Measurements from ENCODE around the gene HOXD12. TPM values are rescaled to one million over a fixed set of nuclear protein-coding genes. Genes with fewer than 3 reads are reported as not detected.

Gene HOXD12
- total RNA-seq, 2 experiments from 2014 or later: 0.25 TPM; not detected in 1

DNA sequence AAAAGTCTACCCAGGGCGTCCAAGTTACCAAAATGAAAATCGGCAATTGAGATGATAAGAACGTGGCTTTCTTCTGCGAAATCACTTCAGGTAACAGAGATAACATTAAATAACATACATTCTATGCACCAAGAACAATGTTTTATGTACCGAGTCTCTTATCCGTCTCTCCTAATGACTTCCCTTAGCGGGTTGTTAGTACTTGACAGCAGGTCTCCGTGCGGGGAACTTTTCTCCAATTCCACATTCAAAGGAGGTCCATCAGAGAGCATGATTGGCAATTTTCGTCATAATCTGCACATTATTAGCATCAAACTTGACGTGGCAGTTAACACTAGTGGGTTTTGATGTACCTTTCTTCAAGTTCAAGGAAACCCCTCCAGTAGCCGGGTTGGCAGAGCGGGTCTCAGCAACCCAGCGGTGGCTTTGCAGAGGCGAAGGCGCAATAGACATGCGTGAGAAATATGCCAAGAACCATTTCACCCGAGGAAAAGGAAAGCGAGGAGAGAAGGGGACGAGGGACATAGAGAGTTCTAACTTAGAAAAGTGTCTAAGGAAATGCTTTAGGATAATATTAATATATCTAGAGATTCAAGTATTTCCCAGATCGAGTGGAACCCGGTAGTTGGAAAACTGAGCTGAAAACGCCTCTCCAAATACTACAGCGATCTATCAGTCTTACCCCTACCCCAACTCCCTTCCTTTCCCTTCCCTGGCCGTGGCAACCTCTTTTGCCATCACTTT, 20.9 kb upstream of the HOXD12 start:
- no TSS peak for BruUV-seq (replicated peaks)
- no peaks in the 10 kb centered on the region for H4K20me1 ChIP-seq (ENCODE audit: insufficient read depth, low read length)
- H3K27ac ChIP-seq (ENCODE audit: low read depth, low read length, poor library complexity, severe bottlenecking): no peak overlapping the region
- H3K79me2 ChIP-seq (ENCODE audit: insufficient read depth, low read depth, low read length): no peaks in the 10 kb centered on the region
- H3K36me3 ChIP-seq (ENCODE audit: insufficient read depth, low read length): no peaks in the 10 kb centered on the region
- no peaks in the 10 kb centered on the region for H3K9me2 ChIP-seq (ENCODE audit: insufficient read depth, low read length)
- no peak overlapping the region for H3K4me2 ChIP-seq (ENCODE audit: low read length)
- H3K4me1 ChIP-seq (ENCODE audit: insufficient read depth, low read length, poor library complexity, severe bottlenecking): no peaks in the 10 kb centered on the region
- ChIA-PET POLR2A (no interaction called here), CTCF (ENCODE audit: unreplicated experiment) (no interaction called here)
- no peak overlapping the region for H3K4me3 ChIP-seq (ENCODE audit: low read depth, low read length, poor library complexity, severe bottlenecking)
- no peaks in the 10 kb centered on the region for H3K9me3 ChIP-seq (ENCODE audit: low read length)
- H2AFZ ChIP-seq (ENCODE audit: low read length): no peak overlapping the region
- TF ChIP-seq, protein P1, sequence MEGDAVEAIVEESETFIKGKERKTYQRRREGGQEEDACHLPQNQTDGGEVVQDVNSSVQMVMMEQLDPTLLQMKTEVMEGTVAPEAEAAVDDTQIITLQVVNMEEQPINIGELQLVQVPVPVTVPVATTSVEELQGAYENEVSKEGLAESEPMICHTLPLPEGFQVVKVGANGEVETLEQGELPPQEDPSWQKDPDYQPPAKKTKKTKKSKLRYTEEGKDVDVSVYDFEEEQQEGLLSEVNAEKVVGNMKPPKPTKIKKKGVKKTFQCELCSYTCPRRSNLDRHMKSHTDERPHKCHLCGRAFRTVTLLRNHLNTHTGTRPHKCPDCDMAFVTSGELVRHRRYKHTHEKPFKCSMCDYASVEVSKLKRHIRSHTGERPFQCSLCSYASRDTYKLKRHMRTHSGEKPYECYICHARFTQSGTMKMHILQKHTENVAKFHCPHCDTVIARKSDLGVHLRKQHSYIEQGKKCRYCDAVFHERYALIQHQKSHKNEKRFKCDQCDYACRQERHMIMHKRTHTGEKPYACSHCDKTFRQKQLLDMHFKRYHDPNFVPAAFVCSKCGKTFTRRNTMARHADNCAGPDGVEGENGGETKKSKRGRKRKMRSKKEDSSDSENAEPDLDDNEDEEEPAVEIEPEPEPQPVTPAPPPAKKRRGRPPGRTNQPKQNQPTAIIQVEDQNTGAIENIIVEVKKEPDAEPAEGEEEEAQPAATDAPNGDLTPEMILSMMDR (conservative IDR thresholded peaks at IDR 0.05; ENCODE audit: low read length): no peak
- no peak for TF ChIP-seq EZH2phosphoT487 (IDR thresholded peaks at IDR 0.05; ENCODE audit: borderline replicate concordance, low read depth, low read length)
- intact Hi-C loops (cut with micrococcal nuclease; ENCODE audit: unreplicated experiment): no loop called here
- no peak for DNase-seq (ENCODE audit: low spot score)

DNA sequence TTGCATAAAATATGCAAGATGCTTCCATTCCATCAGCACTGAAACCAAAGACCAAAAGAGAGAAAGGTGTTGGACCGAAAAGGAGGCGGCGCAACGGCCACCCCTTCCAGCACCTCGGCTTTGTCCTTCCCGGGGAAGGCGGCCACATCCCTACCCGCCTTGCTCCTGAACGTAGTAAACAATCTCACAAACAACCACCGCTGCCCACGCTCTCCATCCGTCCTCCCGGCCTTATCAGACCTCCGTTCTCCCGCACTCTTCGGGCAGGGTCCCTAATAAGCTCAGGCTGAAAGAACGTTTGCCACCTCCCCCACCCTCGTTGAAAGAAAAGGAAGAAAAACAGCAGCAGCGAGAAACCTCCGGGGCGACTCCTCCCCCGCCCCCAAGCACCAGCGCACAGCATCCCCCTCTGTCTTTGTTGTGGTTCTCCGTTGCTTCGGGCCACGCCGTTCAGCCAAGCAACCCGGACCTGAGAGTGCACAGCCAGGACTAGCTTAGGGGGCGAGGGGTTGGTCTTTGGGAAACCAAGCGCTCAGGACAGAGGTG, 20.2 kb upstream of the HOXD12 start:
- no peaks in the 10 kb centered on the region for H3K9me3 ChIP-seq (ENCODE audit: low read length)
- BruUV-seq (replicated peaks): no TSS peak
- no peaks in the 10 kb centered on the region for H3K79me2 ChIP-seq (ENCODE audit: insufficient read depth, low read depth, low read length)
- TF ChIP-seq, protein P1 (conservative IDR thresholded peaks at IDR 0.05; ENCODE audit: low read length): no peak
- TF ChIP-seq EZH2phosphoT487 (IDR thresholded peaks at IDR 0.05; ENCODE audit: borderline replicate concordance, low read depth, low read length): no peak
- intact Hi-C loops (cut with micrococcal nuclease; ENCODE audit: unreplicated experiment): no loop called here
- H3K4me1 ChIP-seq (ENCODE audit: insufficient read depth, low read length, poor library complexity, severe bottlenecking): no peaks in the 10 kb centered on the region
- no peaks in the 10 kb centered on the region for H3K9me2 ChIP-seq (ENCODE audit: insufficient read depth, low read length)
- no peak overlapping the region for H3K27ac ChIP-seq (ENCODE audit: low read depth, low read length, poor library complexity, severe bottlenecking)
- ChIA-PET POLR2A (interaction anchor here (0.6 kb wide), 1 partner anchor 434 kb away, joined by 4 read pairs; no protein-coding TSS in a partner anchor), CTCF (ENCODE audit: unreplicated experiment) (no interaction called here)
- H3K36me3 ChIP-seq (ENCODE audit: insufficient read depth, low read length): no peaks in the 10 kb centered on the region
- no peak for DNase-seq (ENCODE audit: low spot score)
- no peak overlapping the region for H3K4me2 ChIP-seq (ENCODE audit: low read length)
- H2AFZ ChIP-seq (ENCODE audit: low read length): no peak overlapping the region
- H4K20me1 ChIP-seq (ENCODE audit: insufficient read depth, low read length): no peaks in the 10 kb centered on the region
- no peak overlapping the region for H3K4me3 ChIP-seq (ENCODE audit: low read depth, low read length, poor library complexity, severe bottlenecking)

Measured in OCI-LY7 (cell line).